ENCODE measurements around the gene FNDC1. TPM values are rescaled to one million over a fixed set of nuclear protein-coding genes. Genes with fewer than 3 reads are reported as not detected.

The FNDC1 gene
- total RNA-seq, 1 experiment from 2014 or later, result not detected

Other genes starting within 250 kb of the FNDC1 start
- 0.43 and 2.1 TPM in 2 replicates for gene RSPH3, start 169.2 kb upstream of the FNDC1 start, total RNA-seq (2014; rRNA removed; shearing (Covaris generic))
- gene TAGAP, start 124.4 kb upstream of the FNDC1 start, total RNA-seq (2014; rRNA removed; shearing (Covaris generic)), result 0.58 TPM in 1 of 2 replicates, not detected in the other